Uterus (tissue), 4 donors: ENCODE measurements around the gene TAS2R42. TPM values are rescaled to one million over a fixed set of nuclear protein-coding genes. Genes with fewer than 3 reads are reported as not detected.

Experiments used
- DNase-seq, 2 donors: peaks; one replicate each; pipeline ENCODE4 v3.0.0-alpha.2; 2019 to 2020
- H3K27ac ChIP-seq, 2 donors: fragments of 200-600 bp; sonication (generic); 1 replicate in 1 of 2; 2 replicates in 1 of 2; pipeline ENCODE4 v1.5.1; 2016 to 2018
- H3K27me3 ChIP-seq, 2 donors: fragments of 200-600 bp; sonication (generic); one replicate each; pipeline ENCODE4 v1.5.1; 2018 to 2019; ENCODE audit warnings: control low read depth in 1 of 2
- H3K36me3 ChIP-seq, 2 donors: fragments of 200-600 bp; sonication (generic); one replicate each; pipeline ENCODE4 v1.5.1; 2019; ENCODE audit warnings: control low read depth in 1 of 2
- H3K4me1 ChIP-seq, 2 donors: fragments of 200-600 bp; sonication (generic); one replicate each; pipeline ENCODE4 v1.5.1; 2018 to 2019; ENCODE audit warnings: control low read depth in 1 of 2
- H3K4me3 ChIP-seq, 2 donors: fragments of 200-600 bp; sonication (generic); 1 replicate in 1 of 2; 2 replicates in 1 of 2; pipeline ENCODE4 v1.5.1; 2018 to 2019; ENCODE audit warnings: mild to moderate bottlenecking in 1 of 2
- H3K9me3 ChIP-seq, 2 donors: fragments of 200-600 bp; sonication (generic); one replicate each; pipeline ENCODE4 v1.5.1; 2019; ENCODE audit warnings: control low read depth in 1 of 2
- POLR2A ChIP-seq, 2 donors: fragments of 450-650 bp; IDR thresholded peaks; one replicate each; pipeline ENCODE4 v1.6.1; 2016; ENCODE audit warnings: antibody characterized with exemption in 2 of 2, mild to moderate bottlenecking in 1 of 2, moderate library complexity in 1 of 2
- intact Hi-C: fragments of 100-400 bp; cut with DNase I; formaldehyde crosslinking; loops from one replicate; pipeline ENCODE4 v1.15.1; 2023; ENCODE audit warnings: low total_unique reads
- total RNA-seq, 4 donors: library from RNA; depleted of rRNA in 3 of 4; stranded (reverse); fragments of >200 nt in 3 of 4; gene quantifications; one replicate each; pipeline versions ENCODE4 v1.1.0 to v1.2.4, GENCODE V29; 2014 to 2023
- TF ChIP-seq, protein P1 (sequence below), 4 experiments: fragments of 200-600 bp in 2 of 4; fragments of 450-650 bp in 2 of 4; sonication (generic) in 2 of 4; IDR thresholded peaks; one replicate each; pipeline ENCODE4 v1.5.1; 2016 to 2019; ENCODE audit warnings: antibody characterized with exemption in 4 of 4, mild to moderate bottlenecking in 2 of 4, moderate library complexity in 1 of 4
- donor health status: DM: yes; HTN: yes; CAD: no.

TAS2R42 gene
- total RNA-seq, 4 donors from 2014 or later: not detected

DNA sequence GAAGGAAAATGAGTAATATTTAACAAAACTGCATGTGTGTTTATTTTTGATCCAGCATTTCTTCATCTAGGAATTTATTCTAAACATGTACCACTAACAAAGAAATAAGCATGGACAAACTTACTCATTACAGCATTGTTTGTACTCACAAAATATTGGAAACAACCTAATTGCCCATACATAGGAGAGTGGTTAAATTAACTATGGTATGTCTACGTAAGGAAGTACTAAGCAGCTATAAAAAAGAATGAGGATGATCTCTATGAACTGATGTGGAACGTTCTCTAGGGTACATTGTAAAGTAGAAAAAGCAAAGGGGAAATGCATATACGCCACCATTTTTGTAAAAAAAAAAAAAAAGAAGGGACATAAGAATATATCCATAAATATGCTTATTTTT, 17.4 kb upstream of the TAS2R42 start:
- Histone ChIP-seq H3K27me3 (no peaks in the 10 kb centered on the region), H3K9me3 (no peaks in the 10 kb centered on the region), H3K27ac (no peak overlapping the region), H3K4me1 (no peaks in the 10 kb centered on the region), H3K4me3 (no peak overlapping the region), H3K36me3 (no peaks in the 10 kb centered on the region)
- TF ChIP-seq, protein P1, sequence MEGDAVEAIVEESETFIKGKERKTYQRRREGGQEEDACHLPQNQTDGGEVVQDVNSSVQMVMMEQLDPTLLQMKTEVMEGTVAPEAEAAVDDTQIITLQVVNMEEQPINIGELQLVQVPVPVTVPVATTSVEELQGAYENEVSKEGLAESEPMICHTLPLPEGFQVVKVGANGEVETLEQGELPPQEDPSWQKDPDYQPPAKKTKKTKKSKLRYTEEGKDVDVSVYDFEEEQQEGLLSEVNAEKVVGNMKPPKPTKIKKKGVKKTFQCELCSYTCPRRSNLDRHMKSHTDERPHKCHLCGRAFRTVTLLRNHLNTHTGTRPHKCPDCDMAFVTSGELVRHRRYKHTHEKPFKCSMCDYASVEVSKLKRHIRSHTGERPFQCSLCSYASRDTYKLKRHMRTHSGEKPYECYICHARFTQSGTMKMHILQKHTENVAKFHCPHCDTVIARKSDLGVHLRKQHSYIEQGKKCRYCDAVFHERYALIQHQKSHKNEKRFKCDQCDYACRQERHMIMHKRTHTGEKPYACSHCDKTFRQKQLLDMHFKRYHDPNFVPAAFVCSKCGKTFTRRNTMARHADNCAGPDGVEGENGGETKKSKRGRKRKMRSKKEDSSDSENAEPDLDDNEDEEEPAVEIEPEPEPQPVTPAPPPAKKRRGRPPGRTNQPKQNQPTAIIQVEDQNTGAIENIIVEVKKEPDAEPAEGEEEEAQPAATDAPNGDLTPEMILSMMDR (IDR thresholded peaks at IDR 0.05): no peak
- TF ChIP-seq POLR2A (IDR thresholded peaks at IDR 0.05): no peak
- intact Hi-C loops: no loop called here
- DNase-seq: no peak

DNA sequence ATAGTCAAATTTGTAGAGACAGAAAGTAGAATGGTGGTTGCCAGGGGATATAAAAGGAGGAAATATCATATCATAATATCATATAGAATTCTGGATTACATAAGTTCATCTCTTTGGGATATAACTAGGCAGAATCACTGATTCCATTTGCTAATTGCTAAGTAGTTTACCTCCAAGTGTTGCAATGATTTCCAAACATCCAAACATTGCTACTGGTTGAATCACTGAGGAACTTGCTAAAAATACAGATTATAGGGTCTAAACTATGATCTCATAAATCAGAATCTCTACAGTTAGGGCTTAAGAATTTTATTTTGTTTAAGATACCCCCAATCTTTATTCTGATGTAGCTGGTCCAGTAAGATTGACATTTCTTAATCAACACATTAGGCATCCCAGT, 16.1 kb upstream of the TAS2R42 start:
- DNase-seq: no peak

DNA sequence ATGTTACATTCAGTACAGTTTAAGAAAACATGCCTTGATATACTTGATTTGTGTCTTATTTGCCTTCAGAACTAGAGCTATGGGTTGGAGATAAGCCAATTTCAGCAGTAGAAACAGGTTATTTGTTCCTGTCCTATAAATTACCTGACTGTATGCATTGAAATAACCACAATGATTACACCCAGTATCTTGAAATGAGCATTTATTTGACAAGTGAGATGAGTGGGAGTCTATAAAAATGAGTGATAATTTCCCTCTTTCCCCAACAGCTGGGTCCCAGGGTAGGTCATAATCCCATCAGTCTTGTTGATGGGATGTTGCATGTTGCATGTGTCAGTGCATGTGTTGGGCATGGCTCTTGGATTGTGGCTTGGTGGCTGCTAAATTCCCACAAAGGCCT, 3.7 kb downstream of the TAS2R42 start:
- no peak for DNase-seq
- Histone ChIP-seq H3K36me3 (no peaks in the 10 kb centered on the region), H3K27me3 (no peaks in the 10 kb centered on the region), H3K4me1 (no peaks in the 10 kb centered on the region), H3K27ac (no peak overlapping the region), H3K4me3 (no peak overlapping the region), H3K9me3 (no peaks in the 10 kb centered on the region)
- no peak for TF ChIP-seq POLR2A (IDR thresholded peaks at IDR 0.05)
- TF ChIP-seq, protein P1 (IDR thresholded peaks at IDR 0.05): no peak
- intact Hi-C loops: no loop called here

More for the DNA sequence above, 16.1 kb upstream of the TAS2R42 start:
- H3K4me1 ChIP-seq: no peaks in the 10 kb centered on the region
- H3K36me3 ChIP-seq: no peaks in the 10 kb centered on the region
- H3K4me3 ChIP-seq: no peak overlapping the region
- no peak overlapping the region for H3K27ac ChIP-seq
- intact Hi-C loops: no loop called here
- H3K27me3 ChIP-seq: no peaks in the 10 kb centered on the region
- TF ChIP-seq POLR2A (IDR thresholded peaks at IDR 0.05): no peak
- TF ChIP-seq, protein P1 (IDR thresholded peaks at IDR 0.05): no peak
- H3K9me3 ChIP-seq: no peaks in the 10 kb centered on the region

- no peaks in the 10 kb centered on the region for H3K9me3 ChIP-seq
- DNase-seq: no peak
- no peaks in the 10 kb centered on the region for H3K36me3 ChIP-seq
- no peaks in the 10 kb centered on the region for H3K4me1 ChIP-seq
- intact Hi-C loops: no loop called here
- TF ChIP-seq, protein P1 (IDR thresholded peaks at IDR 0.05): no peak
- TF ChIP-seq POLR2A (IDR thresholded peaks at IDR 0.05): no peak
- no peak overlapping the region for H3K4me3 ChIP-seq
- H3K27ac ChIP-seq: no peak overlapping the region
- no peaks in the 10 kb centered on the region for H3K27me3 ChIP-seq
Observed at GRCh38 chr12:11182529-11182928, 4.2 kb downstream of the TAS2R42 start.

GRCh38 chr12:11178250-11178649, 8.5 kb downstream of the TAS2R42 start:
- Histone ChIP-seq H3K4me1 (peaks cover 0 to 1% of the 10 kb centered on the region in 2 donors), H3K27me3 (no peaks in the 10 kb centered on the region)
- intact Hi-C loops: no loop called here

More at GRCh38 chr12:11178250-11178649, 8.5 kb downstream of the TAS2R42 start:
- H3K4me3 ChIP-seq: no peak overlapping the region
- no peaks in the 10 kb centered on the region for H3K9me3 ChIP-seq
- H3K36me3 ChIP-seq: no peaks in the 10 kb centered on the region
- H3K27ac ChIP-seq: no peak overlapping the region
- no peak for TF ChIP-seq POLR2A (IDR thresholded peaks at IDR 0.05)
- TF ChIP-seq, protein P1 (IDR thresholded peaks at IDR 0.05): no peak
- DNase-seq: no peak
